HG03175 (cell line): ENCODE results near the gene BIRC7.
"Not testable (repeated sequence)": the region's sequence is repeated elsewhere in the genome, so short reads cannot be mapped to it uniquely, and the experiment has no call there.

ENCODE experiments used
- ATAC-seq: cut with Tn5 transposase; IDR thresholded peaks from one replicate; pipeline ENCODE4 v1.9.1; 2021; ENCODE audit warnings: mild to moderate bottlenecking, moderate library complexity; ENCODE audit not compliant: unreplicated experiment

The BIRC7 gene

DNA sequence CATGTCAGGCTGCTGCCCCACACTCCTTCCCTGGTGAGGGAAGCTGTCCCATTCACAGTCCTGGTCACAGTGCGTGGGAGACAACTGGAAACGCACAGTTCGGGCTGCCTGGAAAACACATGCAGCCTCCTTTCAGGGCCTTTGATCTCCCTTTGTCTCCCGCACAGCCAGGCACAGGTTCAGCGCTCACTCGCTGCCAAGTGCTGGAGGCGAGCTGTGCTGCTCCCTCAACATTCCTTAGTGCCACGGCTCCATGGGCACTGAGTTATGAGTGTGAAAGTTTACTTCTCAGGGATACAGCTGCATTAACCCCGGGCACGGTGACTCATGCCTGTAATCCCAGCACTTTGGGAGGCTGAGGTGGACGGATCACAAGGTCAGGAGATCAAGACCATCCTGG, 28.8 kb upstream of the BIRC7 start:
- no peak for ATAC-seq

GRCh38 chr20:63208346-63208909, 27.3 kb upstream of the BIRC7 start:
- no peak for ATAC-seq

DNA sequence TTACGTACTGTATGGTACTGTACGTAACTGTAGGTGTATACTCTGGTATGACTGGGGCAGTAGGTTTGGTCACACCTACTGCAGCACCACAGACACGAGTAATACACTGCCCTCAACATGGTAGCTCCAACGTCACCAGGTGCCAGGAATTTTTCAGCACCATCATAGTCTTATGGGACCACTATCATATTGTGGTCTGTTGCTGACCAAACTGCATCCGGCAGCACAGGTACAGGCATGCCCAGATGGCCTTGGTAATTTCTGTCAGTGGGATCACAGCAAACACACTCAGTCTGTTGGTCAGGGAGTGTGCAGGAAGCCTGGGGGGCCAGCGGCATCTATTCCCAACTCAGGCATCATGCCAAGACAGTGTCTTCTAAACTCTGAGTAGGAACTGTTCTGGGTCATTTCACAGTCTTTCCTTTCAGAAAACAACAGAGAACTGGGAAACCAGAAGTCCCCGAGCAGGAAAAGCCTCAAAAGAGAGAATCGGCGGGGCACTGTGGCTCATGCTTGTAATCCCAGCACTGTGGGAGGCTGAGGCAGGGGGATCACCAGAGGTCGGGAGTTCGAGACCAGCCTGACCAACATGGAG, 25.6 kb upstream of the BIRC7 start:
- ATAC-seq = no peak

- no peak for ATAC-seq
Measured at GRCh38 chr20:63212393-63212730, 23.3 kb upstream of the BIRC7 start.

GRCh38 chr20:63212792-63213191, 22.9 kb upstream of the BIRC7 start:
- no peak for ATAC-seq

GRCh38 chr20:63214514-63214913, 21.2 kb upstream of the BIRC7 start:
- no peak for ATAC-seq

GRCh38 chr20:63215101-63216040, 20.3 kb upstream of the BIRC7 start:
- peak; percentile 27 for ATAC-seq

DNA sequence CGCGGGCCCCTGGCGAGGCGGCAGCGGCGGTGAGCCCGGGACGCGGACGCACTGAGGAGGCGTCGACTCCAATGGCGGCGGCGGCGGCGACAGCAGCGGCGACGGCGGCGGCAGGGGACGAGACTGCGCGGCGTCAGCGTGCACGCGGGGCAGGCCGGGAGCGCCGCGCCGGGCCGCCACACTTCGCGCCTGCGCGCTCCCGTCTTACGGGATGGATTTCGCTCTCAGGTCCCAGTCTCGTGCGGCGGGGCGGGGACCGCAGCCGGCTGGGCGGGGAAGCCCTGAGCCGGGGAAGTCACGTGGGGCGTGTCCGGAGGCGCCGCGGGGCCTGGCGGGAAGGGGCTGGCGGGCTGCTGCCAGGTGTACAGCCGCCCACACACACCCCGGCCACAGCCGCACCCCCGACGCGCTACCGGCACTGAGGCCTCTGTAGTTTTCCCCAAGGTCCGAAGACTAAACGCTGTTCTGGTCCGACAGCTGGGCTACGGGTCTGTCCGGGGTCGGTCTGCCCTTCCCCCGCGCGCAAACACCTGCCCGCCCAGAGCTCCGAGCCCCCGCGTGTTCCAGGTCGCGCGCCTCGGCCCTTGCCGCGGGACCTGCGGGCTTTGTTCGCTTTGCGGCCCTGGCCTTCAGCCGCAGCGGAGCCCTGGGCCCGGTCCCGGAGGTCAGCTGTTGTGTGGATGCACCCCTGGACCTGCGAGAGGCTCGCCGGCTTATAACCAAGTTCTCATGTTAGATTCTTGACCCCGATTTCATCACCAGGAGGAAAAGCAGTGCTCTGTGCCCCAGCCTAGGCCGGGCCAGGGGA, 19.5 kb upstream of the BIRC7 start, which contains the start of gene YTHDF1:
Gene YTHDF1 (minus strand): TSS at position 91 of the 808 bp plus-strand sequence. CDS start 239 bp downstream, outside the sequence.
- ATAC-seq = peak; percentile 90

GRCh38 chr20:63216849-63217471, 18.7 kb upstream of the BIRC7 start:
- no peak for ATAC-seq

DNA sequence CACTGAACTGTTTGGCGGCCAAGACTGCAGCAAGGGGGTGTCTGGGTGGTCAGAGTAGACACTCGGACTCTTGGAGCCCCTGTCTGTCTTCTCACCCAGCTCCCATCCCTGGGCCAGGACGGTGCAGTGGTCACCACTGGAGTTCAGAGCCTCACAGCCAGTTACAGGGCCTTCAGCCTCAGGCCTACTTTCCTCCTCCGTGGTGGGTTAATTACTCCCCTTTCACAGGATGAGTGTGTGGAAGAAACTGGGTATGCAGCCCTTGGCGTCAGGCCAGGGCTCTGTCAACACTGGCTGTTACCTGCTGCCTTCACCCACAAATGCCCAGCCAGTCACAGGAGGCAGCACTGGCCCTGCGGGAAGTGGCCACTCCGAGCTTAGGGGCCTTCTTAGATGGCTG, 18.0 kb upstream of the BIRC7 start:
- ATAC-seq = no peak

GRCh38 chr20:63218701-63219446, 16.8 kb upstream of the BIRC7 start:
- no peak for ATAC-seq

DNA sequence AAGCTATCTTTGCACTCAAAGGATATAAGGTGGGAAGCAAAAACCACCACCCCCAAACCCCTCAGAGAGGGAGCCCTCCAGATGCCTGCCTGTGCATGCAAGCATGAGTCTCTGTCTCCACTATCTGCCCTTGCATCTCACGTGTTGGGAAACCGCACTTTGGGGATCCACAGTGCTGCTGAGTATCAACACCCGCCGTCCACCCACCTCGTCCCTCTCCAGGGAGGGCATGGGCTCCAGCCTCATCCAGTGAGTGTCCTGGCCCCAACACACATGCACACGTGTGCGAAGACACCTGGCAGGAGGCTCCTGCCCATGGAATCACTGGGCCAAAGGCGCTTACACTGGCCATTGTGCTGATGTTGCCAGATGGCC, 16.3 kb upstream of the BIRC7 start:
- ATAC-seq = no peak

GRCh38 chr20:63219866-63220521, 15.7 kb upstream of the BIRC7 start:
- ATAC-seq = no peak

DNA sequence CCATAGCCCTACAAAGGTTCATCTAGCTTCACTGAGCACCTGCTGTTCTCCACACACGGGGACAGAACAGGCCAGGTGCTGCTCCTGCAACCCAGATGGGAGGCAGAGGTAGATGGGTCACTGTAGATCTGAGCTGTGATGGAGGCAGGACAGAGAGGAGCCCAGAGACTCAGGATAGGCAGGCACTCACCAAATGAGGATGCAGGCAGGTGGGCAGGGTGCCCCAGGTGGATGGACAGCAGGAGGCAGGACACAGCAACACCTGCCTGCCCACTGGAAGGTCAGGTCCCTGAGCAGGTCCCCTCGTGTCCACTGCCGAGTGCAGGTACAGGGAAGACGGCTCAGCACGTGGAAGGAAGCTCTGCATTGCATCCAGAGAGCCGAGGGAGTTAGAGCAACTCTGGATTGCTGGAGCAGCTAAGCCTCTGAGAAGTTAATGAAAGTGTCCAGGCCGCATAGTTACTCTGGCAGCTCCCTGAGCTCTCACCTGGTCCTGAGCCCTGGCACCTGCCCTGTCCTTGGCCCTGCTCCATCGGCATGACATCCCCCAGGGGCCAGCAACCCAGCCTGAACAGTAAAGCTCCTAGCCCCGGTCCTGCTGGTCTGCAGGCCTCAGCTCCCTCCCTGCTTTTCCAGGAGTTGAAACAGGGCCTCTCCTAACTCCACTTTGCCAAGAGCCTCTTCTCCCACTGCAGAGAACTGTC, 14.9 kb upstream of the BIRC7 start:
- ATAC-seq = no peak

- not testable (repeated sequence) for ATAC-seq
Measured at GRCh38 chr20:63221400-63222053, 14.2 kb upstream of the BIRC7 start.

GRCh38 chr20:63222541-63222940, 13.2 kb upstream of the BIRC7 start:
- ATAC-seq = no peak

DNA sequence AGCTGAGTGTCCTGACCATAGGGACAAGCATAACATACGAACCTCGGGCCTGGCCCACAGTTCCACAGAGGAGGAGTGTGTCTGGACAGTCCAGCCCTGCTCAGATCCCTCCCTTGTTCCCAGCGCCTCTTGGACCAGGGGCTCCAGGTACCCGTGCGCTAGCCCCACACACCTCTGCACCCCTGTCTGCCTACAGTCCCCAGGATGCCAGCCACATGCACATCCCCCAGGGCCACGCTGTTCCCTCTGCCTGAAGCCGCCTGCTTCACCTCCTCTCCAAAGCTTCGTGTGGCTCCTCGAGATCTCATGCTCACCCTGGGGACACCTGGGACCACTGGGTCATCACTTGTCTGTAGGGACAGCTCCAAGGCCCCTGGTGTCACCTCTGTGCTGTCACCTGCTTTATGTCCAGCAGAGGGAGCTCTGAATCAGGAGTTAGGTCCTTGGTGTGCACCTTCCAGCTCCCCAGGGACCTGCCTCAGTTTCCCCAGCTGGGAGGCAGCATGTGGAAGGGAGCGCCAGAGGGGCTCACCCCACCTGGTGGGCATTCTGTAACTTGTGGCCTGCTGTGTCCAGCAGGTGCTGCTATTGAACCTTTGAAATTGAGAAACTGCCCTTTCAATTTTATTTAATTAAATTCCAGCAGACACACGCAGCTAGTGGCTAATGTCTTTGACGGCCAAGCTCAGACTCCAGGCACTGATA, 12.4 kb upstream of the BIRC7 start:
- no peak for ATAC-seq

GRCh38 chr20:63223826-63224207, 11.9 kb upstream of the BIRC7 start:
- no peak for ATAC-seq
